Hepatocyte (in vitro differentiated cells): ENCODE data around the gene COMT.

Experiments used
- EZH2 ChIP-seq: fragments of 200-600 bp; sonication (generic); IDR thresholded peaks from 2 replicates; pipeline ENCODE4 v1.6.1; 2016; ENCODE audit warnings: antibody characterized with exemption, mild to moderate bottlenecking, borderline replicate concordance
- EZH2phosphoT487 ChIP-seq: fragments of 200-600 bp; sonication (generic); IDR thresholded peaks from one replicate; pipeline ENCODE4 v1.6.1; 2018; ENCODE audit warnings: antibody characterized with exemption, mild to moderate bottlenecking, low read depth, moderate library complexity; ENCODE audit not compliant: unreplicated experiment, severe bottlenecking
- TF ChIP-seq, protein P1 (sequence below): fragments of 200-600 bp; sonication (generic); IDR thresholded peaks from 2 replicates; pipeline ENCODE4 v1.5.1; 2016; ENCODE audit warnings: antibody characterized with exemption, mild to moderate bottlenecking; ENCODE audit not compliant: poor library complexity

DNA sequence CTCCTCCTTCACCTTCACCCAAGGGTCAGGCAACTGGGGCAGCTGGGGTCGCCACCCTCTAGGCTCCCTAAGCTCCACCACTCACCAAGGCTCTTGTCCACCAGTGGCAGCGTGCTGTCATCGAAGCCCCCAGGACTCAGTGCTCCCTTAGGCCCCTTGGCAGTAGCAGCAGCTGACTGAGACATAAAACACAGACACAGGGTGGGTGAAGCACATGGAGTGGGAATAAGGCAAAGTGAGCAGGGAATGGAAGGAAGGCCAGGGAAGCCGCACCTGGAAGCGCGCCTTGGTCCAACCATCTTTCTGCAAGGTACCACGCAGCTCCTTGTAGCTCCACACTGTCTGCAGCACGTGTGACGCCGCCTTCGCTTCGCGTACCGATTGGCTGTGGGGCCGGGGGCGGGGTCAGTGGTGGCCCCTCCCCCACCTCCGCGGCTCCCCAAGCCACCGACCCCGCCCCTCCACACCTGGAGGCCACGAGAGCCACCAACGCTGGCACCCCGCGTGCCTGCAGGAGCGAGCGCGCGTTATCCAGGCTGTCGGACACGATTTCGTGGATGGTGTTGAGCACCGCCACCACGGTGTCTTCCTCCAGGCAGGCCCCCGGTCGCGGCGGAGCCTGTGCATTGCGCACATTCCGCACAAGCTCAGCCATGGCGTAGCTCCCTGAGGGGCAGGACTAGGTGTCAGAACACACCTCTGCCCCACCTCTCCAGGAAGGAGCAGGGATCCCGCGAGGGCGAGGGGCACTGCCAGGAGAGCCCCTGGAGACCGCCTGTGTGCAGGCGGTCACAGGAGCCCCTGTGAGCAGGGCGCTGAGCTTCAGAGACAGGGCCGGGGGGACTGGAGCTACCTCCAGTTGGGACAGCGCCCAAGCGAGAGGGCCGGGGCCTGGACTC lies 31.3 kb downstream of the COMT start:
- TF ChIP-seq, protein P1, sequence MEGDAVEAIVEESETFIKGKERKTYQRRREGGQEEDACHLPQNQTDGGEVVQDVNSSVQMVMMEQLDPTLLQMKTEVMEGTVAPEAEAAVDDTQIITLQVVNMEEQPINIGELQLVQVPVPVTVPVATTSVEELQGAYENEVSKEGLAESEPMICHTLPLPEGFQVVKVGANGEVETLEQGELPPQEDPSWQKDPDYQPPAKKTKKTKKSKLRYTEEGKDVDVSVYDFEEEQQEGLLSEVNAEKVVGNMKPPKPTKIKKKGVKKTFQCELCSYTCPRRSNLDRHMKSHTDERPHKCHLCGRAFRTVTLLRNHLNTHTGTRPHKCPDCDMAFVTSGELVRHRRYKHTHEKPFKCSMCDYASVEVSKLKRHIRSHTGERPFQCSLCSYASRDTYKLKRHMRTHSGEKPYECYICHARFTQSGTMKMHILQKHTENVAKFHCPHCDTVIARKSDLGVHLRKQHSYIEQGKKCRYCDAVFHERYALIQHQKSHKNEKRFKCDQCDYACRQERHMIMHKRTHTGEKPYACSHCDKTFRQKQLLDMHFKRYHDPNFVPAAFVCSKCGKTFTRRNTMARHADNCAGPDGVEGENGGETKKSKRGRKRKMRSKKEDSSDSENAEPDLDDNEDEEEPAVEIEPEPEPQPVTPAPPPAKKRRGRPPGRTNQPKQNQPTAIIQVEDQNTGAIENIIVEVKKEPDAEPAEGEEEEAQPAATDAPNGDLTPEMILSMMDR, result no peak
- TF ChIP-seq EZH2 (no peak), EZH2phosphoT487 (no peak)
